Heart left ventricle (tissue), 16 donors: ENCODE measurements around the gene OR12D1. TPM values are rescaled to one million over a fixed set of nuclear protein-coding genes. Genes with fewer than 3 reads are reported as not detected.

Experiments
- ATAC-seq, 4 donors: fragments of 200-7000 bp; cut with Tn5 transposase; one replicate each; pipeline ENCODE4 v1.9.1; 2020 to 2022; ENCODE audit warnings: moderate library complexity in 4 of 4, mild to moderate bottlenecking in 3 of 4, moderate number of reproducible peaks in 1 of 4
- DNase-seq, 5 donors: peaks; one replicate each; pipeline ENCODE4 v3.0.0-alpha.2; 2020
- H3K27ac ChIP-seq, 12 donors: fragments of 200-600 bp; sonication (generic) in 4 of 12; one replicate each; pipeline versions ENCODE4 v1.5.0 to v1.8.0; 2016 to 2022; ENCODE audit warnings: mild to moderate bottlenecking in 2 of 12
- H3K27me3 ChIP-seq, 9 donors: fragments of 200-600 bp; sonication (generic) in 2 of 9; one replicate each; pipeline versions ENCODE4 v1.5.1 to v1.8.0; 2016 to 2022; ENCODE audit warnings: mild to moderate bottlenecking in 3 of 9
- H3K36me3 ChIP-seq, 9 donors: fragments of 200-600 bp; sonication (generic) in 2 of 9; one replicate each; pipeline versions ENCODE4 v1.5.0 to v1.8.0; 2018 to 2022; ENCODE audit warnings: mild to moderate bottlenecking in 2 of 9
- H3K4me1 ChIP-seq, 12 donors: fragments of 200-600 bp; sonication (generic) in 4 of 12; one replicate each; pipeline versions ENCODE4 v1.5.0 to v1.8.0; 2016 to 2022; ENCODE audit warnings: mild to moderate bottlenecking in 3 of 12
- H3K4me3 ChIP-seq, 12 donors: fragments of 200-600 bp; sonication (generic) in 4 of 12; one replicate each; pipeline versions ENCODE4 v1.5.0 to v1.8.0; 2017 to 2022; ENCODE audit warnings: mild to moderate bottlenecking in 9 of 12, moderate library complexity in 4 of 12
- H3K9me3 ChIP-seq, 12 donors: fragments of 200-600 bp; sonication (generic) in 4 of 12; one replicate each; pipeline versions ENCODE4 v1.5.0 to v1.8.0; 2016 to 2022; ENCODE audit warnings: mild to moderate bottlenecking in 1 of 12
- POLR2A ChIP-seq, 2 donors: fragments of 450-650 bp; IDR thresholded peaks; one replicate each; pipeline ENCODE4 v1.6.1; 2017; ENCODE audit warnings: antibody characterized with exemption in 2 of 2, mild to moderate bottlenecking in 2 of 2, moderate library complexity in 2 of 2
- WGBS, 4 donors: extraction: QIAGEN DNeasy Blood & Tissue Kit in 2 of 4; methylation state at CpG; one replicate each; pipeline versions ENCODE4 v1.1.5 to v1.1.7; 2013 to 2018; 5-methylcytosine and 5-hydroxymethylcytosine counted together
- intact Hi-C, 10 donors: fragments of 100-400 bp; cut with DNase I; formaldehyde crosslinking; loops; one replicate each; pipeline versions ENCODE4 v1.11.1 to v1.14.2; 2022
- long read RNA-seq, 3 donors: library from polyadenylated mRNA; unstranded; transcript quantifications; one replicate each; pipeline ENCODE4 v2.0.0, GENCODE V29; 2020 to 2021
- polyA plus RNA-seq, 2 donors: library from polyadenylated mRNA; stranded (reverse); fragments of 200-250 nt; gene quantifications; one replicate each; pipeline ENCODE4 v1.2.3, GENCODE V29; 2013
- total RNA-seq, 9 donors: library from RNA; depleted of rRNA in 2 of 9; stranded (reverse); fragments of >200 nt in 2 of 9; fragmentation: NEBNext Ultra II Directional in 3 of 9; extraction: Animal tissue kit (Norgen Biotek cat#: 25700) in 3 of 9; gene quantifications; one replicate each; pipeline versions ENCODE4 v1.1.0 to v1.2.4, GENCODE V29; 2016 to 2023
- TF ChIP-seq, protein P1 (sequence below), 12 donors: fragments of 200-600 bp; sonication (generic) in 4 of 12; IDR thresholded peaks; one replicate each; pipeline versions ENCODE4 v1.5.0 to v1.8.0; 2018 to 2022; ENCODE audit warnings: antibody characterized with exemption in 12 of 12, mild to moderate bottlenecking in 5 of 12
- donor health status: ischemic (EF 13 %, LVEDD 7.1; RV severe dilation, severe dysfunction).
- donor health status: healthy with polysubstance abuse.
- donor health status: DM: no; HTN: yes; CAD: no.
- donor health status: DM: no; HTN: no; CAD: no.
- donor health status: ischemic (EF 25% LVEDD 6.9; RV normal size, moderate dysfunction).
- donor health status: ischemic (EF 25% LVEDD 5.7; RV mildly dilated, moderate dysfunction).
- donor health status: healthy.
- donor health status: DM: yes; HTN: yes; CAD: no.
- donor health status: ischemic (EF 35%, LVEDD 5.7; RV mildly dilated, moderate dysfunction).
- donor health status: nonischemic (EF 11% LVEDD 7.7; RV severe dilation, severe dysfunction).
- donor health status: DM: yes; HTN: yes; CAD: no.
- donor health status: PGD.
- donor health status: ischemic (EF 29% LVEDD 5.4; RV normal size, mild dysfunction).
- donor health status: nonischemic (EF 23%, LVEDD 6.1; RV moderate dilation, normal function).

The OR12D1 gene
- total RNA-seq, result not detected
- not detected for polyA plus RNA-seq
- long read RNA-seq, donor 1, result 0 reads
- long read RNA-seq, donor 2, result 0 reads
- long read RNA-seq, donor 3, result 0 reads

DNA sequence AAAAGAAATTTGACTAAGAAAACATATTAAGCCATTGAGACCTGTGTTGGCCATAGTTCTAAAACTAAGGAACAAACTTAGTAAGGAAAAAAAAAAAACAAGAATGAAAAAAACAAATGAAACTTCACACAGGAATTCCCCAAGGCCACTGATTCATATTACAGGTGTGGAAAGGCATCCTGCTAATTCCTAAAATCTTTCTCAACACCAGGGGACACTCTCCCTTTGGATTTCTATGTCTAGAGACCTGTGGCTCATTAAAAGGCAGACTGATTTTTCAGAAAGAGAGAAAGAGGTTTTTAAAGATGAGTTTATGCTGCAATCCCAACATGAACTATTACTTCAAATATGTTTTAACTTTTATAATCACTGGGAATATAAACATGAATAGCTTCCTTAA is at the start of gene OR12D1:
TSS of gene OR12D1 (plus strand) at position 341 of the 400 bp plus-strand sequence.
- H3K36me3 ChIP-seq, result no peaks in the 10 kb centered on the region
- no peaks in the 10 kb centered on the region for H3K4me1 ChIP-seq
- H3K27ac ChIP-seq, result no peak within 1 kb of the TSS
- TF ChIP-seq POLR2A (IDR thresholded peaks at IDR 0.05), result no peak
- TF ChIP-seq, protein P1, sequence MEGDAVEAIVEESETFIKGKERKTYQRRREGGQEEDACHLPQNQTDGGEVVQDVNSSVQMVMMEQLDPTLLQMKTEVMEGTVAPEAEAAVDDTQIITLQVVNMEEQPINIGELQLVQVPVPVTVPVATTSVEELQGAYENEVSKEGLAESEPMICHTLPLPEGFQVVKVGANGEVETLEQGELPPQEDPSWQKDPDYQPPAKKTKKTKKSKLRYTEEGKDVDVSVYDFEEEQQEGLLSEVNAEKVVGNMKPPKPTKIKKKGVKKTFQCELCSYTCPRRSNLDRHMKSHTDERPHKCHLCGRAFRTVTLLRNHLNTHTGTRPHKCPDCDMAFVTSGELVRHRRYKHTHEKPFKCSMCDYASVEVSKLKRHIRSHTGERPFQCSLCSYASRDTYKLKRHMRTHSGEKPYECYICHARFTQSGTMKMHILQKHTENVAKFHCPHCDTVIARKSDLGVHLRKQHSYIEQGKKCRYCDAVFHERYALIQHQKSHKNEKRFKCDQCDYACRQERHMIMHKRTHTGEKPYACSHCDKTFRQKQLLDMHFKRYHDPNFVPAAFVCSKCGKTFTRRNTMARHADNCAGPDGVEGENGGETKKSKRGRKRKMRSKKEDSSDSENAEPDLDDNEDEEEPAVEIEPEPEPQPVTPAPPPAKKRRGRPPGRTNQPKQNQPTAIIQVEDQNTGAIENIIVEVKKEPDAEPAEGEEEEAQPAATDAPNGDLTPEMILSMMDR (IDR thresholded peaks at IDR 0.05), result no peak
- ATAC-seq (no peak), DNase-seq (no peak)
- no peak within 1 kb of the TSS for H3K4me3 ChIP-seq
- H3K9me3 ChIP-seq, result peaks cover 0 to 9% (median 0%) of the 10 kb centered on the region in 12 donors
- no peaks in the 10 kb centered on the region for H3K27me3 ChIP-seq
- intact Hi-C loops, result no loop called here

DNA sequence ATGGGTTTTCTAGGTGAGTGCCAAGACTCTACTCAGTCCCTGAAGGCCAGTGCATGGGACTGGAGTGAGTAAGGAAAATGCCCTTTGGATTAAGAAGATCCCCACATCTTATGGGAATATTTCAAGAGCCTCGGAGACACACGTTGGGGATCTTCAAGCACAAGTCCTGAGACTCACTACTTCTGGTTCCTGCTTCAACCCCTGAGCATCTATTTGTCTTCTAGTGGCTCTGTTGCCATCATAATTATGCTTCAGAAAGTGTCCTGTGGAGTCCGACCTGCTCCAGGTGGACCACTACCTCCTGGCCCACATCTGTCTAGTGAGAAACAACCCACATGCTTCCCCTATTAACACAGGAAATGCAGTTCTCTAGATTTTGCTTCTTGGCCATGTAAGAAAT is 46.0 kb upstream of the OR12D1 start, which contains the start of gene OR5V1:
TSS of gene OR5V1 (minus strand) at position 101 of the 400 bp plus-strand sequence. CDS start 12,670 bp downstream, outside the sequence.
- H3K9me3 ChIP-seq, result peaks cover 0 to 4% (median 0%) of the 10 kb centered on the region in 12 donors
- H3K27ac ChIP-seq, result no peak within 1 kb of the TSS
- no peaks in the 10 kb centered on the region for H3K27me3 ChIP-seq
- 80 to 88% (median 83%) methylated on average over 3 of the region's 3 CpGs for WGBS, 4 donors
- intact Hi-C loops, result no loop called here
- H3K4me1 ChIP-seq, result no peaks in the 10 kb centered on the region
- no peaks in the 10 kb centered on the region for H3K36me3 ChIP-seq
- no peak for DNase-seq
- ATAC-seq, result no peak
- TF ChIP-seq POLR2A (IDR thresholded peaks at IDR 0.05), result no peak
- TF ChIP-seq, protein P1 (IDR thresholded peaks at IDR 0.05), result no peak
- no peak within 1 kb of the TSS for H3K4me3 ChIP-seq

- TF ChIP-seq, protein P1 (IDR thresholded peaks at IDR 0.05), result no peak
- TF ChIP-seq POLR2A (IDR thresholded peaks at IDR 0.05), result no peak
- WGBS, 4 donors, result 86 to 95% (median 88%) methylated on average over 1 of the region's 1 CpG
- ATAC-seq, result no peak
Observed at GRCh38 chr6:29375191-29375590, 39.5 kb upstream of the OR12D1 start, which contains the start of gene OR12D3. OR12D3 (minus strand) TSS chr6:29375291; CDS start chr6:29375287, 4 bp downstream.

DNA sequence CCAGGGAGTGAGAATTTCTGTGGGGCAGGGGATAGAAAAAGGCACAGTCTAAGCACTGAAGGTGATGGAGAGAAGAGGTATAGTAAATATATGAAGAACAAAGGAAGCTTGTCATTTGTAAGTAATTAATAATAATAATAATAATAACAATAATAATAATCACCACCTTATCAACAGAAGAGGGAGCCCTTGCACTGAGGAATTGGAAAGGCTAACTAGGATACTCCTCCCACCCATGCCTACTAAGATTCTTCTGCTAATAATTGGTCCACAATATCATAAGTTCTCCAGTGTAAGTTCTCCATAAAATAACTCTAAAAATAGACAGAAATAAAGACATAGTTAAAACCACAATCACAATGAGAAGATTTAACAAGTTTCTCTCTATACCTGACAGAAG is 38.7 kb upstream of the OR12D1 start:
- TF ChIP-seq, protein P1 (IDR thresholded peaks at IDR 0.05), result no peak
- TF ChIP-seq POLR2A (IDR thresholded peaks at IDR 0.05), result no peak
- H3K4me1 ChIP-seq, result no peaks in the 10 kb centered on the region
- no peaks in the 10 kb centered on the region for H3K36me3 ChIP-seq
- no peaks in the 10 kb centered on the region for H3K9me3 ChIP-seq
- DNase-seq, result no peak
- no peaks in the 10 kb centered on the region for H3K27me3 ChIP-seq
- intact Hi-C loops, result no loop called here
- no peak for ATAC-seq
- H3K27ac ChIP-seq, result no peak overlapping the region
- no peak overlapping the region for H3K4me3 ChIP-seq

More at GRCh38 chr6:29375191-29375590, 39.5 kb upstream of the OR12D1 start, which contains the start of gene OR12D3:
- no peak for DNase-seq
- intact Hi-C loops, result no loop called here
- Histone ChIP-seq H3K4me1 (no peaks in the 10 kb centered on the region), H3K27me3 (no peaks in the 10 kb centered on the region), H3K27ac (no peak within 1 kb of the TSS), H3K36me3 (no peaks in the 10 kb centered on the region), H3K9me3 (no peaks in the 10 kb centered on the region), H3K4me3 (no peak within 1 kb of the TSS)
